HG02571 (cell line): ENCODE measurements around the gene OCRL.

Experiments
- ATAC-seq: cut with Tn5 transposase; IDR thresholded peaks from one replicate; pipeline ENCODE4 v1.9.1; 2021; ENCODE audit warnings: mild to moderate bottlenecking, moderate library complexity; ENCODE audit not compliant: unreplicated experiment

The OCRL gene

GRCh38 chrX:129540068-129540653, at the start of gene OCRL:
Gene OCRL, plus strand, starts transcription at chrX:129540259. Its CDS starts 181 bp downstream, at chrX:129540440.
- peak; percentile 93 for ATAC-seq

GRCh38 chrX:129490330-129490729, 49.7 kb upstream of the OCRL start:
- ATAC-seq, result no peak

- ATAC-seq, result no peak
Observed at GRCh38 chrX:129493643-129494042, 46.4 kb upstream of the OCRL start.

GRCh38 chrX:129494887-129495286, 45.2 kb upstream of the OCRL start:
- no peak for ATAC-seq

- ATAC-seq, result no peak
Observed at GRCh38 chrX:129495900-129496299, 44.2 kb upstream of the OCRL start.

- no peak for ATAC-seq
Observed at GRCh38 chrX:129496625-129497024, 43.4 kb upstream of the OCRL start.

GRCh38 chrX:129497146-129497843, 42.8 kb upstream of the OCRL start:
- ATAC-seq, result no peak

GRCh38 chrX:129510331-129510730, 29.7 kb upstream of the OCRL start:
- ATAC-seq, result no peak

GRCh38 chrX:129511689-129512088, 28.4 kb upstream of the OCRL start:
- no peak for ATAC-seq

- no peak for ATAC-seq
Observed at GRCh38 chrX:129512409-129512808, 27.6 kb upstream of the OCRL start.

- no peak for ATAC-seq
Observed at GRCh38 chrX:129516402-129516801, 23.7 kb upstream of the OCRL start.

GRCh38 chrX:129520151-129520550, 19.9 kb upstream of the OCRL start:
- ATAC-seq, result no peak

- no peak for ATAC-seq
Observed at GRCh38 chrX:129522184-129523078, 17.6 kb upstream of the OCRL start.

GRCh38 chrX:129523079-129523911, 16.8 kb upstream of the OCRL start, which contains the start of gene SMARCA1:
Gene SMARCA1, minus strand, starts transcription at chrX:129523490. Its CDS starts 120 bp downstream, at chrX:129523370.
- no peak for ATAC-seq

- ATAC-seq, result no peak
Observed at GRCh38 chrX:129524250-129524850, 15.7 kb upstream of the OCRL start.

GRCh38 chrX:129525162-129525561, 14.9 kb upstream of the OCRL start:
- ATAC-seq, result no peak

- no peak for ATAC-seq
Observed at GRCh38 chrX:129525896-129526295, 14.2 kb upstream of the OCRL start.

GRCh38 chrX:129529685-129530281, 10.3 kb upstream of the OCRL start:
- no peak for ATAC-seq

- ATAC-seq, result no peak
Observed at GRCh38 chrX:129530410-129530809, 9.6 kb upstream of the OCRL start.

- no peak for ATAC-seq
Observed at GRCh38 chrX:129531132-129531531, 8.9 kb upstream of the OCRL start.
